K562 (cell line): ENCODE results near the gene HDLBP. TPM values are rescaled to one million over a fixed set of nuclear protein-coding genes. Genes with fewer than 3 reads are reported as not detected.

Experiments used
- CBFA2T2 ChIP-seq: fragments of 450-650 bp; conservative IDR thresholded peaks from 2 replicates; pipeline ENCODE4 v1.6.1; 2017; ENCODE audit warnings: mild to moderate bottlenecking
- CTCFL ChIP-seq: IDR thresholded peaks from 2 replicates; pipeline ENCODE4 v1.6.1; 2011; ENCODE audit warnings: borderline replicate concordance, low read depth, mild to moderate bottlenecking, moderate library complexity, low read length; ENCODE audit not compliant: insufficient read depth, poor library complexity, severe bottlenecking
- CXXC5 ChIP-seq: fragments of 250-450 bp; sonication (Bioruptor Pico); IDR thresholded peaks from 2 replicates; pipeline ENCODE4 v1.8.0; 2022; ENCODE audit warnings: inconsistent platforms, mild to moderate bottlenecking, moderate library complexity
- DIDO1 ChIP-seq: fragments of 450-650 bp; IDR thresholded peaks from 2 replicates; pipeline ENCODE4 v1.6.1; 2016; ENCODE audit warnings: low read depth, missing biosample characterization, missing genetic modification characterization
- ETV6 ChIP-seq, 3 experiments: fragments of 150-350 bp in 1 of 3; sonication (generic) in 1 of 3; formaldehyde crosslinking in 1 of 3; IDR thresholded peaks; 2 replicates each; pipeline versions ENCODE4 v1.6.1 to v1.8.0; 2014 to 2022; ENCODE audit warnings: borderline replicate concordance in 2 of 3, low read depth in 2 of 3, antibody characterized with exemption in 1 of 3, low read length in 1 of 3, mild to moderate bottlenecking in 1 of 3, missing genetic modification reagents in 1 of 3
- FOXA3 ChIP-seq, 2 experiments: fragments of 450-650 bp in 1 of 2; sonication (generic) in 1 of 2; formaldehyde crosslinking; IDR thresholded peaks in 1 of 2; conservative IDR thresholded peaks in 1 of 2; 2 replicates each; pipeline versions ENCODE4 v1.4.0 to v1.8.0; 2020 to 2022; ENCODE audit warnings: mild to moderate bottlenecking in 2 of 2, missing genetic modification reagents in 1 of 2
- HOXB6 ChIP-seq: fragments of 250-450 bp; sonication (Bioruptor Pico); IDR thresholded peaks from 2 replicates; pipeline ENCODE4 v1.5.1; 2022; ENCODE audit warnings: mild to moderate bottlenecking, borderline replicate concordance
- TEAD1 ChIP-seq, 2 experiments: fragments of 450-650 bp in 1 of 2; sonication (generic) in 1 of 2; formaldehyde crosslinking; IDR thresholded peaks; 2 replicates each; pipeline versions ENCODE4 v1.4.0 to v1.8.0; 2020 to 2022; ENCODE audit warnings: mild to moderate bottlenecking in 2 of 2, missing genetic modification reagents in 1 of 2
- THRB ChIP-seq: fragments of 450-650 bp; formaldehyde crosslinking; conservative IDR thresholded peaks from 2 replicates; pipeline ENCODE4 v1.4.0; 2022; ENCODE audit warnings: mild to moderate bottlenecking, missing genetic modification characterization
- XRCC5 ChIP-seq: fragments of 200-400 bp; formaldehyde crosslinking; IDR thresholded peaks from 2 replicates; pipeline ENCODE4 v1.6.1; 2017; ENCODE audit warnings: low read depth, mild to moderate bottlenecking, low read length
- ZFP1 ChIP-seq: fragments of 450-650 bp; formaldehyde crosslinking; IDR thresholded peaks from 2 replicates; pipeline ENCODE4 v1.4.0; 2020; ENCODE audit warnings: mild to moderate bottlenecking, mixed read lengths
- ZNF3 ChIP-seq: fragments of 250-450 bp; sonication (Bioruptor Pico); IDR thresholded peaks from 2 replicates; pipeline ENCODE4 v1.5.0; 2021; ENCODE audit warnings: mild to moderate bottlenecking, moderate library complexity
- ZNF347 ChIP-seq: fragments of 450-650 bp; formaldehyde crosslinking; IDR thresholded peaks from 2 replicates; pipeline ENCODE4 v1.4.0; 2020; ENCODE audit warnings: low read depth, mild to moderate bottlenecking, moderate library complexity
- ZNF407 ChIP-seq: fragments of 450-650 bp; IDR thresholded peaks from 2 replicates; pipeline ENCODE4 v1.6.1; 2016; ENCODE audit warnings: low read depth
- polyA plus RNA-seq, 8 experiments: library from polyadenylated mRNA; depleted of rRNA in 4 of 8; stranded (reverse) in 5 of 8; unstranded in 3 of 8; fragments of >200 nt; fragmentation: Nextera tagmentation in 2 of 8; fragmentation: Illumina TruSeq in 1 of 8; extraction: Ambion mirVana in 2 of 8; extraction: Trizol in 1 of 8; gene quantifications; 2 replicates each; pipeline versions ENCODE4 v1.2.1 to v1.2.3, GENCODE V29; 2011 to 2014; ENCODE audit warnings: inconsistent platforms in 1 of 8, missing spikeins in 1 of 8
- total RNA-seq, 7 experiments: library from RNA; depleted of rRNA in 6 of 7; stranded (reverse); fragments of >200 nt in 6 of 7; fragmentation: Illumina TruSeq in 2 of 7; extraction: Trizol in 2 of 7; gene quantifications; 2 replicates each; pipeline versions ENCODE4 v1.2.1 to v1.2.3, GENCODE V29; 2011 to 2021; ENCODE audit warnings: low replicate concordance in 1 of 7

HDLBP gene
- total and polyA plus RNA-seq, 9 of the 15 experiments (the other 6 are each of a cell fraction or from before 2014, with no cell fraction given), result 24.4 to 378 (median 146) TPM

- no peak for TF ChIP-seq ETV6 (IDR thresholded peaks at IDR 0.05; ENCODE audit: borderline replicate concordance in 1 of 2, low read depth in 2 of 2, low read length in 1 of 2)
- no peak for TF ChIP-seq ETV6 (CRISPR knock-in tag; IDR thresholded peaks at IDR 0.05; ENCODE audit: borderline replicate concordance)
- peak; percentile 53; the same call in 1 of the 2 replicates for TF ChIP-seq THRB (CRISPR knock-in tag)
- no peak for TF ChIP-seq ZNF347 (CRISPR knock-in tag)
- no peak for TF ChIP-seq DIDO1 (tag)
- TF ChIP-seq FOXA3 (CRISPR knock-in tag; conservative IDR thresholded peaks at IDR 0.05 in 1 of 2, IDR thresholded peaks at IDR 0.05 in 1 of 2), result no peak
- TF ChIP-seq CTCFL, result peak; percentile 68
- TF ChIP-seq HOXB6 (CRISPR knock-in tag), result no peak
- no peak for TF ChIP-seq ZNF407
- TF ChIP-seq TEAD1 (CRISPR knock-in tag; IDR thresholded peaks at IDR 0.05), result no peak; a peak in 2 of 4 replicates
- peak; percentile 86 for TF ChIP-seq CXXC5 (CRISPR knock-in tag)
- TF ChIP-seq ZFP1 (CRISPR knock-in tag), result no peak
- TF ChIP-seq CBFA2T2, result peak; percentile 62
- TF ChIP-seq ZNF3, result no peak
- TF ChIP-seq XRCC5, result no peak
Measured at GRCh38 chr2:241315093-241315878, at the start of gene HDLBP (continued).
